ENCODE data around the gene SMCO3. TPM values are rescaled to one million over a fixed set of nuclear protein-coding genes. Genes with fewer than 3 reads are reported as not detected.

Gene SMCO3
- total and polyA plus RNA-seq, 2 experiments from 2014 or later: 1.4 to 3.2 TPM

- no peaks in the 10 kb centered on the region for H4K20me1 ChIP-seq (ENCODE audit: insufficient read depth, poor library complexity, severe bottlenecking)
- H2AFZ ChIP-seq: peak within 1 kb of the TSS; percentile 27
- TF ChIP-seq EZH2 (IDR thresholded peaks at IDR 0.05; ENCODE audit: borderline replicate concordance) (no peak), EZH2phosphoT487 (IDR thresholded peaks at IDR 0.05; ENCODE audit: low read depth, severe bottlenecking, unreplicated experiment) (no peak), CTCF (IDR thresholded peaks at IDR 0.05; ENCODE audit: poor library complexity) (no peak)
- peaks cover 36% of the 10 kb centered on the region for H3K4me1 ChIP-seq (ENCODE audit: insufficient read depth)
- peak within 1 kb of the TSS; percentile 45 for H3K4me2 ChIP-seq
- no peak for DNase-seq (ENCODE audit: low spot score)
- H3K36me3 ChIP-seq (replicated peaks; ENCODE audit: insufficient read depth, low read depth): no peaks in the 10 kb centered on the region
- peak within 1 kb of the TSS; percentile 2 for H3K4me3 ChIP-seq
- 56% methylated on average over 10 of the region's 10 CpGs for WGBS (ENCODE audit: low lambda C conversion rate, missing lambda C conversion rate)
- H3K79me2 ChIP-seq: no peaks in the 10 kb centered on the region
- no peaks in the 10 kb centered on the region for H3K9me2 ChIP-seq (replicated peaks; ENCODE audit: insufficient read depth)
- H3K9me3 ChIP-seq (ENCODE audit: low read depth): no peaks in the 10 kb centered on the region
- no peaks in the 10 kb centered on the region for H3K27me3 ChIP-seq
- peak within 1 kb of the TSS; percentile 77 for H3K27ac ChIP-seq
Observed at GRCh38 chr12:14843425-14843887, 29.5 kb upstream of the SMCO3 start, which contains the start of gene ART4. Gene ART4 (minus strand): TSS chr12:14843526. CDS start chr12:14843113, 413 bp downstream.

DNA sequence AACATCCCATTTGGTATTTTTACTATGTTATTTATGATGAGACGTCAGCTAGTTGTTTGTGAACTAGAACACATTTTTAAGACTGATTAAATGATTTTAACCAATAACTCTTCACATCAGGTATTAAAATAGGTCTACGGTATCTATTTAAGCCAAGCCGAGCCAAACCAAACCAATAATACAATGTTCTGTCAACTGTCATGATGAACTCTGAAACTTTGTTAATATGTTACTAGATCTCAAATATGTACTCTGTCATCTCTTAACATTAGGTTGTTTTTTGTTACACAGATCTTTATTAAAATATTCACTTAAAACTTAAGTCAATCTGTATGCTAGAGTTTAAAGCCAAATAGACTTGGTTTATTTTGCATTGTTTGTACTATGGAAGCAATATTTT, 28.3 kb upstream of the SMCO3 start:
- H3K9me2 ChIP-seq (replicated peaks; ENCODE audit: insufficient read depth): no peaks in the 10 kb centered on the region
- H2AFZ ChIP-seq: no peak overlapping the region
- peak overlapping the region; percentile 77 for H3K27ac ChIP-seq
- no peaks in the 10 kb centered on the region for H3K27me3 ChIP-seq
- 49% methylated on average over 3 of the region's 3 CpGs for WGBS (ENCODE audit: low lambda C conversion rate, missing lambda C conversion rate)
- H3K4me2 ChIP-seq: peak overlapping the region; percentile 45
- no peaks in the 10 kb centered on the region for H4K20me1 ChIP-seq (ENCODE audit: insufficient read depth, poor library complexity, severe bottlenecking)
- H3K9me3 ChIP-seq (ENCODE audit: low read depth): no peaks in the 10 kb centered on the region
- no peaks in the 10 kb centered on the region for H3K36me3 ChIP-seq (replicated peaks; ENCODE audit: insufficient read depth, low read depth)
- no peaks in the 10 kb centered on the region for H3K79me2 ChIP-seq
- H3K4me1 ChIP-seq (ENCODE audit: insufficient read depth): peaks cover 36% of the 10 kb centered on the region
- H3K4me3 ChIP-seq: peak overlapping the region; percentile 2
- TF ChIP-seq CTCF (IDR thresholded peaks at IDR 0.05; ENCODE audit: poor library complexity): no peak
- TF ChIP-seq EZH2 (IDR thresholded peaks at IDR 0.05; ENCODE audit: borderline replicate concordance): no peak
- no peak for TF ChIP-seq EZH2phosphoT487 (IDR thresholded peaks at IDR 0.05; ENCODE audit: low read depth, severe bottlenecking, unreplicated experiment)
- no peak for DNase-seq (ENCODE audit: low spot score)

- Histone ChIP-seq H3K4me3 (no peak overlapping the region), H3K4me2 (peak overlapping the region; percentile 45), H2AFZ (no peak overlapping the region), H3K27me3 (no peaks in the 10 kb centered on the region), H3K4me1 (ENCODE audit: insufficient read depth) (peaks cover 36% of the 10 kb centered on the region), H3K27ac (peak overlapping the region; percentile 77), H3K36me3 (replicated peaks; ENCODE audit: insufficient read depth, low read depth) (no peaks in the 10 kb centered on the region), H3K9me2 (replicated peaks; ENCODE audit: insufficient read depth) (no peaks in the 10 kb centered on the region), H3K9me3 (ENCODE audit: low read depth) (no peaks in the 10 kb centered on the region), H4K20me1 (ENCODE audit: insufficient read depth, poor library complexity, severe bottlenecking) (no peaks in the 10 kb centered on the region), H3K79me2 (no peaks in the 10 kb centered on the region)
- no peak for TF ChIP-seq EZH2 (IDR thresholded peaks at IDR 0.05; ENCODE audit: borderline replicate concordance)
- TF ChIP-seq CTCF (IDR thresholded peaks at IDR 0.05; ENCODE audit: poor library complexity): no peak
- no peak for TF ChIP-seq EZH2phosphoT487 (IDR thresholded peaks at IDR 0.05; ENCODE audit: low read depth, severe bottlenecking, unreplicated experiment)
- DNase-seq (ENCODE audit: low spot score): peak; percentile 33
- WGBS (ENCODE audit: low lambda C conversion rate, missing lambda C conversion rate): 54% methylated on average over 3 of the region's 3 CpGs
Observed at GRCh38 chr12:14841761-14842160, 27.8 kb upstream of the SMCO3 start.
